ENCODE results near the gene NAXD.

- TF ChIP-seq YY1 (IDR thresholded peaks at IDR 0.05; ENCODE audit: low read depth) (no peak), EP300 (IDR thresholded peaks at IDR 0.05; ENCODE audit: borderline replicate concordance) (no peak), RAD21 (IDR thresholded peaks at IDR 0.05; ENCODE audit: low read depth) (no peak), CEBPB (IDR thresholded peaks at IDR 0.05) (no peak), EGR1 (IDR thresholded peaks at IDR 0.05) (no peak)
- TF ChIP-seq, protein P1, sequence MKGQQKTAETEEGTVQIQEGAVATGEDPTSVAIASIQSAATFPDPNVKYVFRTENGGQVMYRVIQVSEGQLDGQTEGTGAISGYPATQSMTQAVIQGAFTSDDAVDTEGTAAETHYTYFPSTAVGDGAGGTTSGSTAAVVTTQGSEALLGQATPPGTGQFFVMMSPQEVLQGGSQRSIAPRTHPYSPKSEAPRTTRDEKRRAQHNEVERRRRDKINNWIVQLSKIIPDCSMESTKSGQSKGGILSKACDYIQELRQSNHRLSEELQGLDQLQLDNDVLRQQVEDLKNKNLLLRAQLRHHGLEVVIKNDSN (IDR thresholded peaks at IDR 0.05), result no peak
Measured at GRCh38 chr13:110657196-110657595, 41.9 kb downstream of the NAXD start.
